Heart right ventricle (tissue), 16 donors: ENCODE measurements around the gene NUB1. TPM values are rescaled to one million over a fixed set of nuclear protein-coding genes. Genes with fewer than 3 reads are reported as not detected.

ENCODE experiments used
- ATAC-seq, 8 donors: fragments of 200-7000 bp; cut with Tn5 transposase; one replicate each; pipeline ENCODE4 v1.9.1; 2020; ENCODE audit warnings: mild to moderate bottlenecking in 8 of 8, moderate library complexity in 8 of 8, moderate number of reproducible peaks in 1 of 8
- DNase-seq, 2 donors: peaks; one replicate each; pipeline ENCODE4 v3.0.0-alpha.2; 2020
- H3K27ac ChIP-seq, 10 donors: fragments of 200-600 bp; sonication (generic) in 2 of 10; one replicate each; pipeline versions ENCODE4 v1.5.0 to v1.8.0; 2020 to 2022; ENCODE audit warnings: mild to moderate bottlenecking in 3 of 10
- H3K27me3 ChIP-seq, 7 donors: fragments of 200-600 bp; one replicate each; pipeline ENCODE4 v1.8.0; 2021 to 2022; ENCODE audit warnings: mild to moderate bottlenecking in 2 of 7
- H3K36me3 ChIP-seq, 9 donors: fragments of 200-600 bp; sonication (generic) in 1 of 9; one replicate each; pipeline versions ENCODE4 v1.5.0 to v1.8.0; 2020 to 2022; ENCODE audit warnings: mild to moderate bottlenecking in 2 of 9
- H3K4me1 ChIP-seq, 9 donors: fragments of 200-600 bp; sonication (generic) in 1 of 9; one replicate each; pipeline versions ENCODE4 v1.5.0 to v1.8.0; 2020 to 2022; ENCODE audit warnings: mild to moderate bottlenecking in 4 of 9
- H3K4me3 ChIP-seq, 10 donors: fragments of 200-600 bp; sonication (generic) in 2 of 10; one replicate each; pipeline versions ENCODE4 v1.5.0 to v1.8.0; 2020 to 2022; ENCODE audit warnings: mild to moderate bottlenecking in 7 of 10, moderate library complexity in 2 of 10
- H3K9me3 ChIP-seq, 11 donors: fragments of 200-600 bp in 10 of 11; sonication (generic) in 2 of 11; one replicate each; pipeline versions ENCODE4 v1.5.0 to v1.8.0; 2013 to 2022; ENCODE audit warnings: mild to moderate bottlenecking in 2 of 11, control low read depth in 1 of 11, moderate library complexity in 1 of 11
- CTCF ChIP-seq, 9 donors: fragments of 200-600 bp; sonication (generic) in 2 of 9; IDR thresholded peaks; one replicate each; pipeline versions ENCODE4 v1.5.0 to v1.8.0; 2021 to 2022; ENCODE audit warnings: antibody characterized with exemption in 9 of 9, mild to moderate bottlenecking in 5 of 9, moderate library complexity in 1 of 9
- WGBS, 2 donors: extraction: QIAGEN DNeasy Blood & Tissue Kit; methylation state at CpG; one replicate each; pipeline ENCODE4 v1.1.7; 2013; ENCODE audit warnings: inconsistent platforms in 1 of 2; 5-methylcytosine and 5-hydroxymethylcytosine counted together
- intact Hi-C, 10 donors: fragments of 100-400 bp; cut with DNase I; formaldehyde crosslinking; loops; one replicate each; pipeline versions ENCODE4 v1.11.1 to v1.14.2; 2022
- polyA plus RNA-seq, 2 donors: library from polyadenylated mRNA; stranded (reverse); fragments of 200-250 nt; gene quantifications; one replicate each; pipeline ENCODE4 v1.2.3, GENCODE V29; 2013
- total RNA-seq, 10 donors: library from RNA; stranded (reverse); fragmentation: NEBNext Ultra II Directional in 3 of 10; extraction: Animal tissue kit (Norgen Biotek cat#: 25700) in 3 of 10; gene quantifications; one replicate each; pipeline versions ENCODE4 v1.2.1 to v1.2.4, GENCODE V29; 2021 to 2023
- donor health status: Arrhythmogenic right ventricular cardiomyopathy.
- donor health status: ischemic (EF 13 %, LVEDD 7.1; RV severe dilation, severe dysfunction).
- donor health status: healthy with polysubstance abuse.
- donor health status: DM: no; HTN: yes; CAD: no.
- donor health status: DM: no; HTN: no; CAD: no.
- donor health status: ischemic (EF 25% LVEDD 6.9; RV normal size, moderate dysfunction).
- donor health status: ischemic (EF 25% LVEDD 5.7; RV mildly dilated, moderate dysfunction).
- donor health status: healthy.
- donor health status: DM: yes; HTN: yes; CAD: no.
- donor health status: Ischemic cardiomyopathy.
- donor health status: ischemic (EF 35%, LVEDD 5.7; RV mildly dilated, moderate dysfunction).
- donor health status: nonischemic (EF 11% LVEDD 7.7; RV severe dilation, severe dysfunction).
- donor health status: DM: yes; HTN: yes; CAD: no.
- donor health status: PGD.
- donor health status: ischemic (EF 29% LVEDD 5.4; RV normal size, mild dysfunction).
- donor health status: nonischemic (EF 23%, LVEDD 6.1; RV moderate dilation, normal function).

NUB1 gene
- total and polyA plus RNA-seq, 12 donors, result 22.6 to 53.0 (median 41.6) TPM

DNA sequence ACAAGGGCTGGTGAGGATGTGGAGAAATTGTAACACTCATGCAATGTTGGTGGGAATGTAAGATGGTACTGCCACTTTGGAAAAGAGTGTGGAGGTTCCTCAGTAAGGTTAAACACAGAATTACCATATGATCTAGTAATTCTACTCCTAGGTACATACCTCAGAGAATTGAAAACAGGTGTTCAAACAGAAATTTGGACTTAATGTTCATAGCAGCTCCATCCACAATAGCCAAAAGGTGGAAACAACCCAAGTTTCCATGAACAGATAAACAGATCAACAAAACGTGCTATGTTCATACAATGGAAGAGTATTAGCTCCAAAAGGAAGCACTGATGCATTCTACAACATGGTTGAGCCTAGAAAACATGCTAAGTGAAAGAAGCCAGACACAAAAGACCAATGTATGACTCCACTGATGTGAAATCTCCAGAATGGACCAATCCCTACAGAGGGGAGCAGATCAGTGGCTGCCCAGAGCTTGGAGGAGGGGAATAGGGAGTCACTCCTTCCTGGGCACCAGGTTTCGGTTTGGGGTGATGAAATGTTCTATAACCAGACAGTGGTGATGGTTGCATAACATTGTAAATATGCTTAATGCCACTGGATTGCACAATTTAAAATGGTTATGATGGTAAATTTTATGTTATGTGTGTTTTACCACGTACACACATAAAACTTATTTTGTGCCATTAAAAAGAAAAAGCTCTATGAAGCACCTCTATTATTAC, 73.9 kb downstream of the NUB1 start:
- Histone ChIP-seq H3K4me1 (peaks cover 0 to 25% (median under 1%) of the 10 kb centered on the region in 9 donors), H3K9me3 (peaks cover 0 to 19% (median 0%) of the 10 kb centered on the region in 11 donors), H3K27ac (no peak overlapping the region), H3K4me3 (no peak overlapping the region), H3K27me3 (peaks cover 0 to 47% (median 28%) of the 10 kb centered on the region in 7 donors), H3K36me3 (no peaks in the 10 kb centered on the region)
- intact Hi-C loops, result no loop called here
- ATAC-seq (no peak), DNase-seq (no peak)
- no peak for TF ChIP-seq CTCF (IDR thresholded peaks at IDR 0.05)
- whole genome bisulfite sequencing, 2 donors, result 78 to 83% methylated on average over 3 of the region's 3 CpGs

- Histone ChIP-seq H3K27me3 (peaks cover 0 to 39% (median 20%) of the 10 kb centered on the region in 7 donors), H3K27ac (peak overlapping the region in 1 of 10 donors; percentile 20), H3K4me3 (no peak overlapping the region), H3K9me3 (peaks cover 0 to 19% (median 0%) of the 10 kb centered on the region in 11 donors), H3K36me3 (no peaks in the 10 kb centered on the region), H3K4me1 (peaks cover 0 to 25% (median 0%) of the 10 kb centered on the region in 9 donors)
- intact Hi-C loops, result no loop called here
- DNase-seq (no peak), ATAC-seq (peak in 1 of 8 donors; percentile 7)
- 69 to 71% methylated on average over 10 of the region's 10 CpGs for WGBS, 2 donors
- TF ChIP-seq CTCF (IDR thresholded peaks at IDR 0.05), result no peak
Observed at GRCh38 chr7:151416112-151416940, 74.7 kb downstream of the NUB1 start.

- Histone ChIP-seq H3K4me1 (peaks cover 0 to 25% (median 0%) of the 10 kb centered on the region in 9 donors), H3K36me3 (no peaks in the 10 kb centered on the region), H3K27me3 (peaks cover 0 to 33% (median 14%) of the 10 kb centered on the region in 7 donors), H3K9me3 (peaks cover 0 to 23% (median 0%) of the 10 kb centered on the region in 11 donors), H3K27ac (peak overlapping the region in 1 of 10 donors; percentile 20), H3K4me3 (no peak overlapping the region)
- no peak for TF ChIP-seq CTCF (IDR thresholded peaks at IDR 0.05)
- ATAC-seq (peak in 2 of 8 donors; percentile 44 to 46), DNase-seq (no peak)
- intact Hi-C loops, result no loop called here
- 33 to 48% methylated on average over 11 of the region's 11 CpGs for WGBS, 2 donors
Observed at GRCh38 chr7:151416941-151417315, 75.3 kb downstream of the NUB1 start.

- H3K27ac ChIP-seq, result no peak overlapping the region
- intact Hi-C loops, result no loop called here
- H3K36me3 ChIP-seq, result no peaks in the 10 kb centered on the region
- 64 to 67% methylated on average over 5 of the region's 5 CpGs for WGBS, 2 donors
- TF ChIP-seq CTCF (IDR thresholded peaks at IDR 0.05), result no peak
- ATAC-seq (no peak), DNase-seq (no peak)
- peaks cover 0 to 28% (median 0%) of the 10 kb centered on the region in 11 donors for H3K9me3 ChIP-seq
- no peak overlapping the region for H3K4me3 ChIP-seq
- H3K4me1 ChIP-seq, result peaks cover 0 to 25% (median 0%) of the 10 kb centered on the region in 9 donors
- H3K27me3 ChIP-seq, result peaks cover 0 to 8% (median 0%) of the 10 kb centered on the region in 7 donors
Observed at GRCh38 chr7:151420144-151420543, 78.5 kb downstream of the NUB1 start.
